ES-I3 (cell line): Measurements from ENCODE around the gene COL9A1.
"Not testable (repeated sequence)": the region's sequence is repeated elsewhere in the genome, so short reads cannot be mapped to it uniquely, and the experiment has no call there.

Source experiments
- H3K36me3 ChIP-seq: 2 replicates; pipeline ENCODE4 v1.6.1; 2013; ENCODE audit warnings: mild to moderate bottlenecking, low read length, control low read depth, moderate library complexity; ENCODE audit not compliant: insufficient read depth
- H3K4me1 ChIP-seq: 2 replicates; pipeline ENCODE4 v1.6.1; 2013; ENCODE audit warnings: mild to moderate bottlenecking, control low read depth, low read length; ENCODE audit not compliant: insufficient read depth
- H3K9ac ChIP-seq: 2 replicates; pipeline ENCODE4 v1.6.1; 2013; ENCODE audit warnings: low read depth, mild to moderate bottlenecking, low read length, moderate library complexity
- H3K9me3 ChIP-seq: 2 replicates; pipeline ENCODE4 v1.6.1; 2013; ENCODE audit warnings: mild to moderate bottlenecking, low read length, moderate library complexity; ENCODE audit not compliant: control insufficient read depth, insufficient read depth

Gene COL9A1

DNA sequence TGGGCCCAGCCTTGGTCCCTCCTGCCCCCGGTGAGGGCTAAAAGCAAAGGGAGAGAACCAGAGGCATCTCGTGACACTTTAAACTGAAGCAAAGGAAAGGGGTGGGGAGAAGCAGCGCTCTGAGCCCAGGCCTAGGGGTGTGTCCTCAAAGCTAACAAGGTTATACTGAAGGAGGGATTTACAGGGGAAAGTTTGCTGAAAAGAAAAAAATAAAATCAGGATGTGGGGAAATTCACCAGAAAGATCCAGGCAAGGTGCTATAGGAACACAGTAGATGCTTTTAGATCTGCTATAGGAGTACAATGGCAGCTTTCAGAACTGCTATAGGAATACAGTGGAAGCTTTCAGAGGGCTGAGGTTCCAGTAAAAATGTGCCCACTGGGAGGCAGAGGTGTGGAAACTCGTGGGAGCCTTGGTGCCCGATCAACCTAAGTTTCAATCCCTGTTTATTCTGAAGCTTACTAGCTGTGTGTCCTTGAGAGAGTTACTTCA, at the start of gene COL9A1:
Gene COL9A1, minus strand, starts transcription at position 51 of the 492 bp plus-strand sequence. CDS start 160 bp downstream, outside the sequence.
- Histone ChIP-seq H3K9ac (no peak within 1 kb of the TSS), H3K9me3 (no peaks in the 10 kb centered on the region), H3K4me1 (no peaks in the 10 kb centered on the region), H3K36me3 (no peaks in the 10 kb centered on the region)

DNA sequence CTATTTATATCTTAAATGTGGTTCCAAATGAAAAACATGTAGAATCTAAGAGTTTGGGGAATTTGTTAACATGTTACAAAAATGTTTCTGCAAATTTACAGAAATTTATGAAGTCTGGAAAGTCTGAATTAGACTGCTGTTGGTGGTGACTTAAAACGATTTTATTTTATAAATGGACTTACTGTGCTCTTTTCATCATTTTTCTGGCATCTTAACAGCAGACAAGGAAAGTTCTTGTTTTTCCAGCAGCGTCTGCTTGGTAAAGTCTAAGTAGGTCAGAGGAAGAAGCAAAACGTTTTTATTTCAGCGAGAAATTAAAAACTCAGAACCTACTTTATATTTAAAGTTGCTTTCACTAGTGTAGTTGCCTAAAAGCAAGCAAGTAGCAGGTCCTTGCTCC, 48.6 kb upstream of the COL9A1 start:
- no peaks in the 10 kb centered on the region for H3K36me3 ChIP-seq
- no peak overlapping the region for H3K9ac ChIP-seq
- no peaks in the 10 kb centered on the region for H3K9me3 ChIP-seq
- no peaks in the 10 kb centered on the region for H3K4me1 ChIP-seq

DNA sequence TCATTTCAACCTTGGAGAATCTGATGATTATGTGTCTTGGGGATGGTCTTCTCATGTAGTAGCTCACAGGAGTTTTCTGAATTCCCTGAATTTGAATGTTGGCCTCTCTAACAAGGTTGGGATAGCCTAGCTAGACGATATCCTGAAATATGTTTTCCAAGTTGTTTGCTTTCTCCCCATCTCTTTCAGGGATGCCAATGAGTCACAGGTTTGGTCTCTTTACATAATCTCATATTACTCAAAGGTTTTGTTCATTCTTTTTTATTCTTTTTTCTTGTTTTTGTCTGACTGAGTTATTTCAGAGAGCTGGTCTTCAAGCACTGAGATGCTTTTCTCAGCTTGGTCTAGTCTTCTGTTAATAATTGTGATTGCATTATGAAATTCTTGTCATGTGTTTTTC, 42.7 kb upstream of the COL9A1 start:
- H3K9ac ChIP-seq: no peak overlapping the region
- no peaks in the 10 kb centered on the region for H3K36me3 ChIP-seq

DNA sequence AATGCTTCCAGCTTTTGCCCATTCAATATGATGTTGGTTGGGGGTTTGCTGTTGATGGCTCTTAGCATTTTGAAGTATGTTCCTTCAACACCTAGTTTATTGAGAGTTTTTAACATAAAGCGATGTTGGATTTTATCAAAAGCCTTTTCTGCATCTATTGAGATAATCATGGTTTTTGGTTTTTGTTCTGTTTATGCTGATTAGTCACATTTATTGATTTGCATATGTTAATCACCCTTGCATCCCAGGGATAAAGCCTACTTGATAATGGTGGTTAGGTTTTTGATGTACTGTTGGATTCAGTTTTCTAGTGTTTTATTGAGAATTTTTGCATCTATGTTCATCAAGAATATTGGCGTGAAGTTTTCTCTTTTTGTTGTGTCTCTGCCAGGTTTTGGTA, 40.4 kb upstream of the COL9A1 start:
- H3K36me3 ChIP-seq: no peaks in the 10 kb centered on the region
- no peaks in the 10 kb centered on the region for H3K4me1 ChIP-seq
- H3K9ac ChIP-seq: no peak overlapping the region
- no peaks in the 10 kb centered on the region for H3K9me3 ChIP-seq

More for the DNA sequence above, 42.7 kb upstream of the COL9A1 start:
- H3K9me3 ChIP-seq: no peaks in the 10 kb centered on the region
- H3K4me1 ChIP-seq: no peaks in the 10 kb centered on the region

DNA sequence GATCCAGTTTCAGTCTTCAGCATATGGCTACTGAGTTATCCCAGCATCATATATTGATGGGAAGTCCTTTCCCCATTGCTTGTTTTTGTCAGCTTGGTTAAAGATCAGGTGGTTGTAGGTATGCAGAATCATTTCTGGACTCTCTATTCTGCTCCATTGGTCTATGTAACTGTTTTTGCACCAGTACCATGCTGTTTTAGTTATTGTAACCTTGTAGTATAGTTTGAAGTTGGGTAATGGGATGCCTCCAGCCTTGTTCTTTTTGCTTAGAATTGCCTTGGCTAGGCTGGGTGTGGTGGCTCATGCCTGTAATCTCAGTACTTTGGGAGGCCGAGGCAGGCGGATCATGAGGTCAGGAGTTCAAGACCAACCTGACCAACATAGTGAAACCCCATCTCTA, 36.9 kb upstream of the COL9A1 start:
- not testable (repeated sequence) for H3K4me1 ChIP-seq, H3K9me3 ChIP-seq, H3K9ac ChIP-seq, H3K36me3 ChIP-seq

DNA sequence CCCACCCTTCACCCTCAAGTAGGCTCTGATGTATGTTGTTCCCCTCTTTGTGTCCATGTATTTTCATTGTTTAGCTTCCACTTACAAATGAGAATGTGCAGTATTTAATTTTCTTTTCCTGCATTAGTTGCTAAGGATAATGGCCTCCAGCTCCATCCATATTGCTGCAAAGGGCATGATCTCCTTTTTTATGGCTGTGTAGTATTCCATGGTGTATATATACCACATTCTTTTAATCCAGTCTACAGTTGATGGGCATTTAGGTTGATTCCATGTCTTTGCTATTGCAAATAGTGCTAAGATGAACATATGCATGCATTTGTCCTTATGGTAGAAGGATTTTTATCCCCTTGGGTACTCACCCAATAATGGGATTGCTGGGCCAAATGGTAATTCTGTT, 35.9 kb upstream of the COL9A1 start:
- Histone ChIP-seq H3K36me3 (no peaks in the 10 kb centered on the region), H3K4me1 (no peaks in the 10 kb centered on the region), H3K9me3 (no peaks in the 10 kb centered on the region), H3K9ac (no peak overlapping the region)

DNA sequence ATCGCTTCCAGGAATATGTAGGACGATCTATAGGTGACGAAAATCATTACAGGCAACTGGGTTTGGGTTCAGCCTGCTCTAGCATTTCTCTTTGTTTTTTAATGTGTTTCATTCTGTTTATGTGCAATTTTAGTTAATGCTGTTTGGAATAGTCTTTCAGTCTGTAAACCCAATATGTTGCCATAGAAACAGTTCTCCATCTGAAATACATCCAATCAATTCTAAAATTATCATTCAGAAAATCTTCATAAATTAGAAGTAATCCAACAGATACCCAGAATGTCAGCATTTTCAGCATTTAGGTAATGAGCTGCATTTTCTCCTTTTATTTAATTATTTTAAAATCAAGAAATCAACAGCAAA, 34.8 kb upstream of the COL9A1 start:
- Histone ChIP-seq H3K9ac (no peak overlapping the region), H3K36me3 (no peaks in the 10 kb centered on the region), H3K9me3 (no peaks in the 10 kb centered on the region), H3K4me1 (no peaks in the 10 kb centered on the region)

DNA sequence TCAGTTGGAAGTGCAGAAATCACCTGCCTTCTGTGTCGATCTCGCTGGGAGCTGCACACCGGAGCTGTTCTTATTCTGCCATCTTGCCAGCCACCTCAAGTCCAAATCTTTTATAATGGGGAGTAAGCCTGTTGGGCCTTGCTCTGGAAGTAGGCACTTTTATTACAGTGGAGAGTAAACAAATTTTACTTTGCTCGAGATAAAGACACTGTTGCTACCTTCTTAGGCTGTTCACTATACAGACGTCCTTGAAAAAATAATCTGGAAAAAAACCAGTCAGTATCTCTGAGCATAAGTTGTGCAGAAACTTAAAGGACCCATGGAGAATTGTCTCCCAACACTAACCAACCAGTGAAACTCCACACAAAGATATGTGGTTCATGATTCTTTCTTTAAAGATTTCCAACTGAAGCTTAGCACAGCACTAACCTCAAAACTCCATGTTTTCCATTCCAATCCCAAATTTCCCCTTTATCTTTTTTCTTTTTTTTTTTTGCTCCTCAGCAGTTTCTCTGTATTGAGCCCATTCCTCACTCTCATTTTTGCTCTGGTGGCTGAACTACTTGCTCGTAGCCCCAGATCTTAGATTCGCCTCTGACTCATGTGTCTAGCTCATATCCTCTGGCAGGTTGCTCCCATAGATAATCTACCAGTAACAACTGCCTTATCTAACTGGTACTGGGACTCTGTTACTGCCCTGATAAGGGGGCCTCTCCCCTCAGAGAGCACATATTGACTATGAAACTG, 34.3 kb upstream of the COL9A1 start:
- no peaks in the 10 kb centered on the region for H3K4me1 ChIP-seq
- H3K9me3 ChIP-seq: no peaks in the 10 kb centered on the region
- H3K9ac ChIP-seq: no peak overlapping the region
- H3K36me3 ChIP-seq: no peaks in the 10 kb centered on the region

DNA sequence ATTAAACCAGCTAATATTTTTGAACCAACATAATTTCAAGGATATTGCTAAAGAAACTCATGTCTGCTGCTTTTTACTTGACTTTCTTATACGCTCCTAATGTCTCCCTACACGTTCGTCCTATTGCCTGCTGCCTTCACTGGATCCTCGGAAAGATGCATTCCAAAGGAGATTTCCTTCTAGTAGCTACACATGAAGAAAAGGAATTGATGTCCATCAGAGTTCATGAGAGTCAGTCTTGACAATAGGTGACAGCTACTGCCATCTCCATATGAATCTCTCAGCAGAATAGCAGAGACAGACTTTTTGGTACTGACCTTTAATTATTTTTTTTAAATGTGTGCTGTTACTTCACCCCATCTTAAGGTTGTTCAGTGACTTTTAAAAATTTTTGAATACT, 24.2 kb upstream of the COL9A1 start:
- Histone ChIP-seq H3K4me1 (no peaks in the 10 kb centered on the region), H3K36me3 (no peaks in the 10 kb centered on the region), H3K9ac (no peak overlapping the region), H3K9me3 (no peaks in the 10 kb centered on the region)

DNA sequence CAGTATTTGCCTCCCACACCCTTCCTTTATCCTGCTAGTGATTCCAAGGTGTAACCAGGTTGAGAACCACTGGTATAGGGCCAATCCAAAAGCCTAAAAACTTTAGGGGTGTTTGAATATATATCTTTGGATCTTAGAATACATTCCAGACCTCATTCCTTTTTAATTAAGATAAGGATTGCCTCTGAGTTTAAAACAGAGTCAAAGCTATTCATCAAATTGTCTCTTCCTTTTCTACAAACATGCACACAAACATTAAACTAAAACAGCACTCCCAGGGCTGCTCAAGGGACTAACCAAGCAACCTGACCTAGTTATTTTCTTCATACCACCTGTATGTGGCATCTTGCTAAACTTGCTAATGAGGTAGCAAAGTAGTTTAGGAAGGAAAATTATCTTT, 22.1 kb upstream of the COL9A1 start:
- H3K4me1 ChIP-seq: no peaks in the 10 kb centered on the region

DNA sequence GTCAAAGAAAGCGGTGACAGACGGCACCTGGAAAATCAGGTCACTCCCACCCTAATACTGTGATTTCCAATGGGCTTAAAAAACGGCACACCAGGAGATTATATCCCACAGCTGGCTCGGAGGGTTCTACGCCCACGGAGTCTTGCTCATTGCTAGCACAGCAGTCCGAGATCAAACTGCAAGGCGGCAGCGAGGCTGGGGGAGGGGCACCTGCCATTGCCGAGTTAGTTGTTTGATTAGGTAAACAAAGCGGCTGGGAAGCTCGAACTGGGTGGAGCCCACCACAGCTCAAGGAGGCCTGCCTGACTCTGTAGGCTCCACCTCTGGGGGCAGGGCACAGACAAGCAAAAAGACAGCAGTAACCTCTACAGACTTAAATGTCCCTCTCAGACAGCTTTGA, 14.9 kb upstream of the COL9A1 start:
- not testable (repeated sequence) for H3K9me3 ChIP-seq, H3K4me1 ChIP-seq, H3K36me3 ChIP-seq

More for the DNA sequence above, 22.1 kb upstream of the COL9A1 start:
- Histone ChIP-seq H3K36me3 (no peaks in the 10 kb centered on the region), H3K9me3 (no peaks in the 10 kb centered on the region), H3K9ac (no peak overlapping the region)

DNA sequence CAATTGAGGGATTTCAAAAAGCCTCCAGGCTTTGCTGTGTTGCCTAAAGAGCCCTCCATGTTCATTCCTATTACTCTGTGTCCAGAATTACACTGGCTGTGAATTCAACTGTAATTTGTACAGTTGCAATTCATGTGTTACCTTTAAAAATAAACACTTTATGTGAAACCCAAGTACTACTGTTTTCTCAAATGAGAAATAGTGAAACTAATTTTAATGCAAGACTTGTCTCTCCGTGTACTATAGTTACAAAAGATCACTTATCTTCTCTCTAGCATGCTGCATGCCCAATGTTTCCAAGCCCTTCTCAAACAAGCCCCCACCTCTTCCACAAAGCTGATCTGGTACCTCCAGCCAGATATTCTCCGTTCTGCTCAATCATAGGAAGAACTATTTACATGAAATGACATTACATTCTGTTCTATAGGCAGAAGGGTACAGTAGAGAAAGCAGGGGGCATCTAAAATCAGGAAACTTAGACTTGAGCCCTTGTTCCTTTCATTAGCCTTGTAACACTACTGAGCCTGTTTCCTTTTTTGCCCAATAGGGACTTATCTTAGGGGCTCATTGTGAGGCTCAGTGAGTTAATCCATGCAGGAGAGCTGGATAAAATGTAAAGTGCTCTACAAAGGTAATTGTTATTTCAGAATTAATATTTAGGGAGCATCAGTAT, 12.3 kb upstream of the COL9A1 start:
- no peaks in the 10 kb centered on the region for H3K4me1 ChIP-seq
- H3K36me3 ChIP-seq: no peaks in the 10 kb centered on the region
- H3K9me3 ChIP-seq: no peaks in the 10 kb centered on the region
- H3K9ac ChIP-seq: no peak overlapping the region

More for the DNA sequence above, 14.9 kb upstream of the COL9A1 start:
- H3K9ac ChIP-seq: not testable (repeated sequence)

DNA sequence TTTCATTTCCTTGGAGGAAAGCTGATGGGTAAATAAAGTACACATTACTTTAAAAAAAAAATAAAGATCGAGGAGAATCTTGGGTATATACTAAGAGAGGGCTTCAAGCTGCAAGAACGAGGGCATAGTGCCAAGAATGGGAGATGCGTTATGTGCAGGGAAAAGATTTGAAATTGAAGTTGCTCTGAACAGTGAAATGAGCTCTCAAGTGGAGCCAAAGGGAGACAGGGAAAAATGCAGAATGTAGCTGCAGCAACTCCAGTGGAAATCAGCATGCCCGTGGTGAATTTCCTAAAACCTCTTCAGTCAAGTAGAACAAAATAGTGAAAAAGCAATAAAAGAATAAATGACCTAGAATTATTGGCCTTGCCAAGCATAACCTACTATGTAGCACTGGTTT, 11.4 kb upstream of the COL9A1 start:
- H3K36me3 ChIP-seq: no peaks in the 10 kb centered on the region
- no peaks in the 10 kb centered on the region for H3K4me1 ChIP-seq

DNA sequence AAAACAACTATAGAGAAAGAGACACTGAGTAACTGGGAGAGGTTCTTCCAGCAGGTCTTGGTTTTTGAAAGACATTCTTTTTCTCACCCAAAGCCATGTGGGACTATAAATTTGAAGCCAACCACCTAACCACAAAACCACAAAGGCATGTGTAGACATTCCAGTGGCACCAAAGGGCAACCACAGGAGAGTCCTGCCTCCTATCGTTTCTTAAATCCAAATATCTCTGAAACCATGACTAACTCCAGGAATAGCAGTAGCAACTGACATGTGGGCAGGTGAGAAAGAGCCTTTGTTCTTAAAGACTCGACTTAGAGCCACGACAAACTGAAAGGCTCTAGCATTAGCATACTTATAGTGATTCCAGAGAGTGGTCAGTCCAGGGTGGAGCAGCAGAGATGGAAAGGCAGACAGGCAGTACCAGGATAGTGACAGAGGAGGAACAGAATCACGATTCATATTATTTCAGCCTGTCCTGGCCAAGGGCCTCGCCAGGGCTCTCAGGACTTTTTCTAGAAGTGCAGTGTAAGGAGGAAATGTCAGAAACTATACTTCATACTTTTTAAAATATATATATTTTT, 9.4 kb upstream of the COL9A1 start:
- Histone ChIP-seq H3K4me1 (no peaks in the 10 kb centered on the region), H3K36me3 (no peaks in the 10 kb centered on the region), H3K9me3 (no peaks in the 10 kb centered on the region), H3K9ac (no peak overlapping the region)

More for the DNA sequence above, 11.4 kb upstream of the COL9A1 start:
- Histone ChIP-seq H3K9ac (no peak overlapping the region), H3K9me3 (no peaks in the 10 kb centered on the region)
